Calu3 (cell line): ENCODE results near the gene TP63. TPM values are rescaled to one million over a fixed set of nuclear protein-coding genes. Genes with fewer than 3 reads are reported as not detected.

Experiments
- BruUV-seq: library from RNA; stranded (reverse); fragments of 400-500 nt; replicated peaks from 2 replicates; lab custom pipeline; 2021; lab: Mats Ljungman, UMichigan
- CTCF ChIA-PET: fragments of 300-600 bp; sonication (Branson Sonifier 250); formaldehyde crosslinking; loops from one replicate; lab custom pipeline; 2022; ENCODE audit warnings: antibody characterized with exemption; lab: Charles Lee
- DNase-seq: peaks from one replicate; pipeline ENCODE4 v3.0.0; 2022
- H3K27ac Mint-ChIP-seq: one replicate; pipeline ENCODE4 v1.8.0; 2022; ENCODE audit warnings: mixed read lengths; ENCODE audit not compliant: unreplicated experiment
- H3K27me3 Mint-ChIP-seq: one replicate; pipeline ENCODE4 v1.8.0; 2022; ENCODE audit warnings: mixed read lengths; ENCODE audit not compliant: unreplicated experiment
- H3K36me3 Mint-ChIP-seq: one replicate; pipeline ENCODE4 v1.8.0; 2022; ENCODE audit warnings: mild to moderate bottlenecking, moderate library complexity, mixed read lengths; ENCODE audit not compliant: insufficient read depth, unreplicated experiment
- H3K4me1 Mint-ChIP-seq: one replicate; pipeline ENCODE4 v1.8.0; 2022; ENCODE audit warnings: mild to moderate bottlenecking, low read depth, mixed read lengths; ENCODE audit not compliant: unreplicated experiment
- H3K4me3 Mint-ChIP-seq: one replicate; pipeline ENCODE4 v1.8.0; 2022; ENCODE audit warnings: mild to moderate bottlenecking, low read depth, moderate library complexity, mixed read lengths; ENCODE audit not compliant: unreplicated experiment
- H3K9me3 Mint-ChIP-seq: one replicate; pipeline ENCODE4 v1.8.0; 2022; ENCODE audit warnings: low read depth, mixed read lengths; ENCODE audit not compliant: unreplicated experiment
- intact Hi-C: fragments of 100-400 bp; cut with micrococcal nuclease; formaldehyde crosslinking; loops from one replicate; pipeline ENCODE4 v1.10.0; 2022; ENCODE audit not compliant: unreplicated experiment
- total RNA-seq: library from RNA; stranded (reverse); gene quantifications from 2 replicates; pipeline ENCODE4 v1.2.3, GENCODE V29; 2022
- TF ChIP-seq, protein P1 (sequence below): fragments of 200-600 bp; IDR thresholded peaks from one replicate; pipeline ENCODE4 v1.8.0; 2022; ENCODE audit warnings: antibody characterized with exemption; ENCODE audit not compliant: unreplicated experiment

The TP63 gene
- total RNA-seq, 1 experiment from 2014 or later, result not detected

- Mint-ChIP-seq H3K27ac (peak overlapping the region; percentile 42), H3K4me1 (peaks cover 40% of the 10 kb centered on the region), H3K4me3 (no peak overlapping the region), H3K36me3 (peaks cover 4% of the 10 kb centered on the region), H3K9me3 (peaks cover 6% of the 10 kb centered on the region), H3K27me3 (no peaks in the 10 kb centered on the region)
- intact Hi-C loops, result loop anchor here (2.0 kb wide), 1 partner anchor 230 kb away; no protein-coding TSS in a partner anchor
- TF ChIP-seq, protein P1, sequence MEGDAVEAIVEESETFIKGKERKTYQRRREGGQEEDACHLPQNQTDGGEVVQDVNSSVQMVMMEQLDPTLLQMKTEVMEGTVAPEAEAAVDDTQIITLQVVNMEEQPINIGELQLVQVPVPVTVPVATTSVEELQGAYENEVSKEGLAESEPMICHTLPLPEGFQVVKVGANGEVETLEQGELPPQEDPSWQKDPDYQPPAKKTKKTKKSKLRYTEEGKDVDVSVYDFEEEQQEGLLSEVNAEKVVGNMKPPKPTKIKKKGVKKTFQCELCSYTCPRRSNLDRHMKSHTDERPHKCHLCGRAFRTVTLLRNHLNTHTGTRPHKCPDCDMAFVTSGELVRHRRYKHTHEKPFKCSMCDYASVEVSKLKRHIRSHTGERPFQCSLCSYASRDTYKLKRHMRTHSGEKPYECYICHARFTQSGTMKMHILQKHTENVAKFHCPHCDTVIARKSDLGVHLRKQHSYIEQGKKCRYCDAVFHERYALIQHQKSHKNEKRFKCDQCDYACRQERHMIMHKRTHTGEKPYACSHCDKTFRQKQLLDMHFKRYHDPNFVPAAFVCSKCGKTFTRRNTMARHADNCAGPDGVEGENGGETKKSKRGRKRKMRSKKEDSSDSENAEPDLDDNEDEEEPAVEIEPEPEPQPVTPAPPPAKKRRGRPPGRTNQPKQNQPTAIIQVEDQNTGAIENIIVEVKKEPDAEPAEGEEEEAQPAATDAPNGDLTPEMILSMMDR, result no peak
- peak; percentile 72 for DNase-seq
- no TSS peak for BruUV-seq
- CTCF ChIA-PET, result interaction anchor here (0.6 to 1.3 kb wide), 6 partner anchors 10 to 237 kb away, joined by 3 to 9 read pairs (median 3); no protein-coding TSS in a partner anchor
These were observed 79.6 kb downstream of the TP63 start for GRCh38 chr3:189710620-189711402.

DNA sequence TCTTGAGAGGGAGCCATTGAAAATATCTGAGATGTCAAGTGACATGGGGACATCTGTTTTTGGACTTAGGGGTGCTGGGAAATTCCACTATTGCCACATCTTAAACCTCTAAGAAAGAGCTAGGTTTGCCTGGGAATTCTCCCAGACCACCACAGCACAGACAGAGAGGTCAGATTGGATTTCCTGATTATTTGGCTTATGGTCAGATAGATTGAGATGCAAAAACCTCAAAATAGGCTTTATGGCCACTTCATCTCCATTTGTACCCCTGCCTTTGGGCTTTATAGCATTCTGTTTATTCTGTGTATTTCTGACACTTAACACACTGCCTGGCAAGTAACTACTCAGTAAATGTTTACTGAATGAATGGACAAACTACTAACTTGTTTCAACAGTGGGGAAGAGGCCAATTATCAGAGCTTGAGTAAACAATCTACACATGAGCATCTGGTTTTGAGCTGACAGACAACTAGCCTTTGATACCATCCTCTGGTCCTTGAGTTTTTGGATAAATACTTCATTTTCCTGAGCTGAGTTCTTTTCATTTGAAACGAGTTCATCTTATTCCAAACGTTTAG lies 81.8 kb downstream of the TP63 start:
- Mint-ChIP-seq H3K4me3 (no peak overlapping the region), H3K36me3 (peaks cover 4% of the 10 kb centered on the region), H3K9me3 (peaks cover 6% of the 10 kb centered on the region), H3K27ac (no peak overlapping the region), H3K4me1 (peaks cover 40% of the 10 kb centered on the region), H3K27me3 (no peaks in the 10 kb centered on the region)
- no TSS peak for BruUV-seq
- no peak for DNase-seq
- intact Hi-C loops, result no loop called here
- TF ChIP-seq, protein P1, result no peak
- CTCF ChIA-PET, result no interaction called here

DNA sequence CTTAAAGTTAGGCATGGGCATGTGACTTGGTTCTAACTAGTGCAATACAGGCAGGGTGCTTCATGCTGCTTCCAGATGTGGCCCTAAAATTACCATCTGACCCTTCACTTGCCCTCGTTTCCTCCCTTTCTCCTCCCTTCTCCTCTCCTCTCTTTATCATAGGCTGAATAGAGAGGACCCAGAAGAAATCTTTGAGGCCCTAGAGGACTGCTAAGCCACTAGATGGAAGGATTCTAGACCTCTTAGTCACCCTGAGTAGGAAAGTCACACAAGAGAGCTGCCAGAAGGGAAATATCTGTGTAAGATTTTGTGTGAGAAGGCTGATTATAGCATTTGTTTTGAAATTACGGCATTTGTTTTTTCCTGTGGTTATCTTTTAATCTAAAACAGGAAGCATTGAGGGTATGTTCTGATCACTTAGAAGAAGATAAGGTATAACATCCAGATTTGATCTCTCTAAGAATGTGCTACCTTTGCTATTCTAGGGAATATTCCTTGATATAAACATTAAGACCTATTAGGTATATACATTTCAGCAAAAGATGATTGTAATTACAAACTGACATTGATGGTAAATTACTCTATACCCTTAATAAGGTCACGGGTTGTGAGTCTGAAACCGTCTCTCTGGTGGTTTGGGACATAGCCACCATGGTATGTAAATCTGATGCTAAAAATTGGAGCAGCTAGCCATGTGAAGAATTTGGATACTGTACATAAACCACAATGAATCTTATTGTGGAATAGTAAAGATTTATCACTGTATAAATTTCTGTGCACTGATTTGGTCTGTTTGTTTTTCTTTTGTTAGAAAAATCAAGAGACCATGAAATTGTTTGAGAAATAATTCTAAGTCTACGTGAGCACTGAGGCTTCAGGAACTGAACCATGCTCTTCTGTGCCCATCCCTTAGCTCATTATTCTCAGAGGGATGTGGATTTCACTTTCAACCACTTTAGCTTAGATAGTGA lies 84.1 kb downstream of the TP63 start:
- BruUV-seq, result no TSS peak
- no peak overlapping the region for H3K4me3 Mint-ChIP-seq
- H3K9me3 Mint-ChIP-seq, result peaks cover 6% of the 10 kb centered on the region
- H3K4me1 Mint-ChIP-seq, result peaks cover 34% of the 10 kb centered on the region
- H3K36me3 Mint-ChIP-seq, result peaks cover 4% of the 10 kb centered on the region
- peak overlapping the region; percentile 14 for H3K27ac Mint-ChIP-seq
- intact Hi-C loops, result no loop called here
- no peaks in the 10 kb centered on the region for H3K27me3 Mint-ChIP-seq
- CTCF ChIA-PET, result interaction anchor here (0.6 kb wide), 1 partner anchor 127 kb away, joined by 3 read pairs; no protein-coding TSS in a partner anchor
- TF ChIP-seq, protein P1, result no peak
- no peak for DNase-seq

DNA sequence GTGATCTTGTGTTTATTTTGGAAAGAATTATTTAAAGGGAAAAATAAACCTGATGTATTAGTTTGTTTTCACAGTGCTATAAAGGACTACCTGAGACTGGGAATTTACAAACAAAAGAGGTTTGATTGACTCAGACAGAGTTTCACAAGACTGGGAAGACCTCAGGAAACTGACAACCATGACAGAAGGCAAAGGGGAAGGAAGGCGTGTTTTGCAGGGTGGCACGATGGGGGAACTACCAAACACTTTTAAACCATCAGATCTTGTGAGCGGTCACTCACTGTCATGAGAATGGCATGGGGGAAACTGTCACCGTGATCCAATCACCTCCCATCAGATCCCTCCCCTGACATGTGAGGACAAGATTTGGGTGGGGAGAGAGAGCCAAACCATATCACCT lies 87.0 kb downstream of the TP63 start:
- H3K4me1 Mint-ChIP-seq, result peaks cover 6% of the 10 kb centered on the region
- H3K4me3 Mint-ChIP-seq, result no peak overlapping the region
- no peaks in the 10 kb centered on the region for H3K36me3 Mint-ChIP-seq
- intact Hi-C loops, result no loop called here
- TF ChIP-seq, protein P1, result no peak
- H3K27me3 Mint-ChIP-seq, result no peaks in the 10 kb centered on the region
- DNase-seq, result no peak
- BruUV-seq, result no TSS peak
- no peak overlapping the region for H3K27ac Mint-ChIP-seq
- no peaks in the 10 kb centered on the region for H3K9me3 Mint-ChIP-seq
- CTCF ChIA-PET, result no interaction called here
